MM.1S (cell line): ENCODE data around the gene NPEPL1.

Experiments used
- DNase-seq: peaks from one replicate; pipeline ENCODE4 v3.0.0-alpha.2; 2015
- H2AFZ ChIP-seq: fragments of 300-600 bp; sonication (generic); 2 replicates; pipeline ENCODE4 v1.6.0; 2016; ENCODE audit warnings: antibody characterized with exemption, low read length
- H3F3A ChIP-seq: fragments of 300-600 bp; sonication (generic); 2 replicates; pipeline ENCODE4 v1.6.1; 2016; ENCODE audit warnings: mild to moderate bottlenecking, antibody characterized with exemption, low read length, moderate library complexity, mixed read lengths; ENCODE audit not compliant: insufficient read depth
- H3K27ac ChIP-seq: fragments of 300-600 bp; sonication (generic); 2 replicates; pipeline ENCODE4 v1.5.1; 2016; ENCODE audit warnings: mild to moderate bottlenecking, low read length
- H3K27me3 ChIP-seq: fragments of 300-600 bp; sonication (generic); replicated peaks from 2 replicates; pipeline ENCODE4 v1.6.0; 2016; ENCODE audit warnings: low read length; ENCODE audit not compliant: insufficient read depth
- H3K36me3 ChIP-seq: fragments of 300-600 bp; sonication (generic); replicated peaks from 2 replicates; pipeline ENCODE4 v1.6.1; 2016; ENCODE audit warnings: mild to moderate bottlenecking, low read length, mixed read lengths; ENCODE audit not compliant: insufficient read depth
- H3K4me1 ChIP-seq: fragments of 300-600 bp; sonication (generic); 2 replicates; pipeline ENCODE4 v1.6.1; 2016; ENCODE audit warnings: low read length, mixed read lengths
- H3K4me2 ChIP-seq: fragments of 300-600 bp; sonication (generic); 2 replicates; pipeline ENCODE4 v1.6.0; 2016; ENCODE audit warnings: low read depth, low read length
- H3K4me3 ChIP-seq: fragments of 300-600 bp; sonication (generic); 2 replicates; pipeline ENCODE4 v1.5.1; 2016; ENCODE audit warnings: low read length, mixed read lengths
- H3K79me2 ChIP-seq: fragments of 300-600 bp; sonication (generic); 2 replicates; pipeline ENCODE4 v1.6.1; 2016; ENCODE audit warnings: mixed run types, low read length, mixed read lengths
- H3K9ac ChIP-seq: fragments of 300-600 bp; sonication (generic); 2 replicates; pipeline ENCODE4 v1.6.1; 2016; ENCODE audit warnings: low read length, mixed read lengths
- H3K9me2 ChIP-seq: fragments of 300-600 bp; sonication (generic); replicated peaks from 2 replicates; pipeline ENCODE4 v1.6.1; 2016; ENCODE audit warnings: mild to moderate bottlenecking, low read length, mixed read lengths; ENCODE audit not compliant: insufficient read depth
- H3K9me3 ChIP-seq: fragments of 300-600 bp; sonication (generic); replicated peaks from 2 replicates; pipeline ENCODE4 v1.6.1; 2016; ENCODE audit warnings: mild to moderate bottlenecking, low read length, mixed read lengths; ENCODE audit not compliant: insufficient read depth
- H4K20me1 ChIP-seq: fragments of 300-600 bp; sonication (generic); 2 replicates; pipeline ENCODE4 v1.6.1; 2016; ENCODE audit warnings: mild to moderate bottlenecking, low read length, moderate library complexity, mixed read lengths; ENCODE audit not compliant: insufficient read depth
- EZH2 ChIP-seq: fragments of 300-600 bp; sonication (generic); optimal IDR thresholded peaks from 2 replicates; pipeline ENCODE3; 2017; ENCODE audit warnings: low read depth, mild to moderate bottlenecking, antibody characterized with exemption, low read length, mixed read lengths
- EZH2phosphoT487 ChIP-seq: fragments of 300-600 bp; sonication (generic); IDR thresholded peaks from 2 replicates; pipeline ENCODE4 v1.6.1; 2018; ENCODE audit warnings: antibody characterized with exemption, low read length
- TF ChIP-seq, protein P1 (sequence below): fragments of 300-600 bp; sonication (generic); IDR thresholded peaks from 2 replicates; pipeline ENCODE4 v1.5.1; 2016; ENCODE audit warnings: antibody characterized with exemption, low read length, mixed read lengths

Gene NPEPL1

DNA sequence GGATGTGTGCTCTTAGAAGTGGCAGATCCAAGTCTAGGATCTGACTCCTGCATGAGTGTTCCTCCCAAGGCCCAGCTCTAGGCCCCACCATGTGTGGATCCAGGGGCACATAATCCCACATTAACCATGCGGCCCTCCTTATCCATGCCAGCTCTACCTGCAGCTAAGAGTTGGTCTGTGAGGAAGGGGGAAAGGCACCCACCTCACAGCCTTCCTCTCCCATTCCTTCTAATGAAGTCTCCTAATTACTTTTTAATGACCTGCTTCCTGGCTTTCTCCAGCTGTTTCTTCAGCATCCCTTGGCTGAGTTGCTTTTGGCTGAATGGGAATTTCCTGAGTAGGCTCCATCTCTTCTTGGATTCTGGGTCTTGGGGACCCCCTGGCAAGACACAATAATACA lies 52.2 kb downstream of the NPEPL1 start:
- TF ChIP-seq EZH2 (no peak), EZH2phosphoT487 (no peak)
- TF ChIP-seq, protein P1, sequence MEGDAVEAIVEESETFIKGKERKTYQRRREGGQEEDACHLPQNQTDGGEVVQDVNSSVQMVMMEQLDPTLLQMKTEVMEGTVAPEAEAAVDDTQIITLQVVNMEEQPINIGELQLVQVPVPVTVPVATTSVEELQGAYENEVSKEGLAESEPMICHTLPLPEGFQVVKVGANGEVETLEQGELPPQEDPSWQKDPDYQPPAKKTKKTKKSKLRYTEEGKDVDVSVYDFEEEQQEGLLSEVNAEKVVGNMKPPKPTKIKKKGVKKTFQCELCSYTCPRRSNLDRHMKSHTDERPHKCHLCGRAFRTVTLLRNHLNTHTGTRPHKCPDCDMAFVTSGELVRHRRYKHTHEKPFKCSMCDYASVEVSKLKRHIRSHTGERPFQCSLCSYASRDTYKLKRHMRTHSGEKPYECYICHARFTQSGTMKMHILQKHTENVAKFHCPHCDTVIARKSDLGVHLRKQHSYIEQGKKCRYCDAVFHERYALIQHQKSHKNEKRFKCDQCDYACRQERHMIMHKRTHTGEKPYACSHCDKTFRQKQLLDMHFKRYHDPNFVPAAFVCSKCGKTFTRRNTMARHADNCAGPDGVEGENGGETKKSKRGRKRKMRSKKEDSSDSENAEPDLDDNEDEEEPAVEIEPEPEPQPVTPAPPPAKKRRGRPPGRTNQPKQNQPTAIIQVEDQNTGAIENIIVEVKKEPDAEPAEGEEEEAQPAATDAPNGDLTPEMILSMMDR, result no peak

DNA sequence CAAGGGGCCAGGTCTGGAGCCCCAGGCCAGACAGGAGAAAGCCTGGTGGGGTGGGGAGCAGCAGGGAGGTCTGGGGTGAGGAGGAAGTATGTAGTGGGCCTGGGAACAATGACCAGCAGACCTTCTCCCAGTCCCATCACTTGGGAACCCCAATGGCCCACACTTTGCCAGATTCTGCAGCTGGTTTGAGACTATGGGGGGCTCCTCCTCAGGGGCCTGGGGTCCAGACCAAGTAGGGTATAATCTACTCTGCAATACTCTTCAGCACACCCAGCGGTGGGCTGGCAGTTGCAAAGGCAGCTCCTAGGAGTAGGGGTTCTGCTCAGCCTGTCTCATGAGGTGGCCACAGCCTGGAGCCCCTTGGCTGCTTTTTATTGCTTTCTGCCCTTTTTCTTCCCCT lies 52.8 kb downstream of the NPEPL1 start:
- Histone ChIP-seq H3K27ac (no peak overlapping the region), H2AFZ (no peak overlapping the region), H3F3A (no peaks in the 10 kb centered on the region), H3K4me2 (no peak overlapping the region), H3K36me3 (no peaks in the 10 kb centered on the region), H3K9me2 (no peaks in the 10 kb centered on the region), H3K79me2 (no peaks in the 10 kb centered on the region), H3K9ac (no peak overlapping the region), H4K20me1 (no peaks in the 10 kb centered on the region), H3K9me3 (no peaks in the 10 kb centered on the region), H3K27me3 (peaks cover 78% of the 10 kb centered on the region), H3K4me1 (no peaks in the 10 kb centered on the region), H3K4me3 (no peak overlapping the region)
- TF ChIP-seq EZH2 (no peak), EZH2phosphoT487 (no peak)
- TF ChIP-seq, protein P1, result no peak
- no peak for DNase-seq

More for the DNA sequence above, 52.2 kb downstream of the NPEPL1 start:
- Histone ChIP-seq H4K20me1 (no peaks in the 10 kb centered on the region), H3K27ac (no peak overlapping the region), H2AFZ (no peak overlapping the region), H3K9me3 (no peaks in the 10 kb centered on the region), H3K4me2 (no peak overlapping the region), H3K4me3 (no peak overlapping the region), H3F3A (no peaks in the 10 kb centered on the region), H3K79me2 (no peaks in the 10 kb centered on the region), H3K4me1 (no peaks in the 10 kb centered on the region), H3K9ac (no peak overlapping the region), H3K9me2 (no peaks in the 10 kb centered on the region), H3K36me3 (no peaks in the 10 kb centered on the region), H3K27me3 (peaks cover 73% of the 10 kb centered on the region)
- no peak for DNase-seq

DNA sequence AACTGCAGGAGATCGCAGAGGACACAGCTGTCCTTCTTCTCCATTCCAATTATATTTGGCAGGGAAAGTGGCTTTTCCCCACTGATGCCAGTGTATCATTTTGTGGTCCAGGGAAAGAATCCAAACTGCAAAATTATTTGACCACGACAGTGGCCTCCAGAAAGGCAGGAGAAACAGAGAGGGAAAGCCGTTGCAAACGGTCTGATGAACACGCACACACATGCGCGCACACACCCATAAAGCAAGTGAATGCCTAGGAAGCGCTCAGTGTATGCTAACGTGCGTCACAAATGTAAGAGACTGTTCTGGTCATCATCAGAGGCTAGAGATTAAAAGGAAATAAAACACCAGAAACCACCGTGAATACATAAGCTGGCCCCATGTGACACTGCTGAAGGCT lies 54.0 kb downstream of the NPEPL1 start:
- Histone ChIP-seq H3K36me3 (no peaks in the 10 kb centered on the region), H2AFZ (no peak overlapping the region), H3K27me3 (peaks cover 81% of the 10 kb centered on the region), H3K27ac (no peak overlapping the region), H3K9me2 (no peaks in the 10 kb centered on the region), H4K20me1 (no peaks in the 10 kb centered on the region), H3K4me2 (no peak overlapping the region), H3K9ac (no peak overlapping the region), H3K4me1 (no peaks in the 10 kb centered on the region), H3K9me3 (no peaks in the 10 kb centered on the region), H3K79me2 (no peaks in the 10 kb centered on the region), H3F3A (no peaks in the 10 kb centered on the region), H3K4me3 (no peak overlapping the region)
- no peak for DNase-seq
- TF ChIP-seq, protein P1, result no peak
- TF ChIP-seq EZH2phosphoT487 (no peak), EZH2 (no peak)
